ENCODE results near the gene FGD3.
"Not testable (repeated sequence)": the region's sequence is repeated elsewhere in the genome, so short reads cannot be mapped to it uniquely, and the experiment has no call there.

FGD3 gene, protein sequence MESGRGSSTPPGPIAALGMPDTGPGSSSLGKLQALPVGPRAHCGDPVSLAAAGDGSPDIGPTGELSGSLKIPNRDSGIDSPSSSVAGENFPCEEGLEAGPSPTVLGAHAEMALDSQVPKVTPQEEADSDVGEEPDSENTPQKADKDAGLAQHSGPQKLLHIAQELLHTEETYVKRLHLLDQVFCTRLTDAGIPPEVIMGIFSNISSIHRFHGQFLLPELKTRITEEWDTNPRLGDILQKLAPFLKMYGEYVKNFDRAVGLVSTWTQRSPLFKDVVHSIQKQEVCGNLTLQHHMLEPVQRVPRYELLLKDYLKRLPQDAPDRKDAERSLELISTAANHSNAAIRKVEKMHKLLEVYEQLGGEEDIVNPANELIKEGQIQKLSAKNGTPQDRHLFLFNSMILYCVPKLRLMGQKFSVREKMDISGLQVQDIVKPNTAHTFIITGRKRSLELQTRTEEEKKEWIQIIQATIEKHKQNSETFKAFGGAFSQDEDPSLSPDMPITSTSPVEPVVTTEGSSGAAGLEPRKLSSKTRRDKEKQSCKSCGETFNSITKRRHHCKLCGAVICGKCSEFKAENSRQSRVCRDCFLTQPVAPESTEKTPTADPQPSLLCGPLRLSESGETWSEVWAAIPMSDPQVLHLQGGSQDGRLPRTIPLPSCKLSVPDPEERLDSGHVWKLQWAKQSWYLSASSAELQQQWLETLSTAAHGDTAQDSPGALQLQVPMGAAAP
- 222 to 289 reads per million in 2 donors for total RNA-seq

DNA sequence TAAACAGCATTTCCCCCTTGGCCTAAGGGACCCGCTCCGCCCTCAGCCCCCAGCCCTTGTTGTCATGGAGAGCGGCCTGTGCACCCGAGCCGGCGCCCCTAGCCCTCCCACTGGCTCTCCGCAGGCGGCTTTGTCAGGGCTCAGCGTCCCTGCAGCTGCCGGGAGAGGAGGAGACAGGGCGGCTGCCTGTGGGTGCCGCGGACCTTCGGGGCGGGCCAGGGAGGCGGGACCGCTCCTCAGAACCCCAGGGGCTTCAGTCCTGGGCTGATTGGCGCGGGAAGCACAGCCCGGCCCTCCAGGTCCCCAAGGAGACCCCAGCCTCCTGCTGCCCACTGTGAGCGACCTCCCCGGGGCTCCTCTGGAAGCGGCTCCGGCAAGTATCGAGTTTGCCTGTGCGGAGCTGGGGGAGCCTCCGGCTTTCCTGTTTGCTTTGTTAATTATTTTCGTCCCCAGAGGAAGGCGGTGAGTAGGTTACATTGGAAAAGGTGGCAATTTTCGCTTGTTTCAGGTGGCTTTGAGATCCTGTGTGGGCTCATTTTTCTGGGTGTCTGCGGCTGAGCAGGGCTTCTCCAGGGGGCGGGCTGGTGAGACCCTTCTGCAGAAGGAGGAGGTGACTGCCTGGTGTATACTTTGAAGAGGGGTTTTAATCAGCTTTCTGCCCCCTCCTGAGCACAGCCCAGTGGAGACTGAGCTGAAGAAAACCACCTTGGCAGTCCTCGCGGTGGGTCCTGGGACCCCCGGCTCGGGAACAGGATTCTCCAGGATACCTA lies at the start of gene FGD3:
Gene FGD3, plus strand, starts transcription at position 256 of the 770 bp plus-strand sequence. CDS start 28,734 bp downstream, outside the sequence.
- peak in 3 of 5 experiments; percentile 33 to 45 (median 39) for DNase-seq

DNA sequence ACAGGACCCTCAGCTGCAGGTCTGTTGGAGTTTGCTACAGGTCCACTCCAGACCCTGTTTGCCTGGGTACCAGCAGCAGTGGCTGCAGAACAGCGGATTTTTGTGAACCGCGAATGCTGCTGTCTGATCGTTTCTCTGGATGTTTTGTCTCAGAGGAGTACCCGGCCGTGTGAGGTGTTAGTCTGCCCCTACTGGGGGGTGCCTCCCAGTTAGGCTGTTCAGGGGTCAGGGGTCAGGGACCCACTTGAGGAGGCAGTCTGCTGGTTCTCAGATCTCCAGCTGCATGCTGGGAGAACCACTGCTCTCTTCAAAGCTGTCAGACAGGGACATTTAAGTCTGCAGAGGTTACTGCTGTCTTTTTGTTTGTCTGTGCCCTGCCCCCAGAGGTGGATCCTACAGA lies 42.2 kb upstream of the FGD3 start:
- DNase-seq = not testable (repeated sequence)

DNA sequence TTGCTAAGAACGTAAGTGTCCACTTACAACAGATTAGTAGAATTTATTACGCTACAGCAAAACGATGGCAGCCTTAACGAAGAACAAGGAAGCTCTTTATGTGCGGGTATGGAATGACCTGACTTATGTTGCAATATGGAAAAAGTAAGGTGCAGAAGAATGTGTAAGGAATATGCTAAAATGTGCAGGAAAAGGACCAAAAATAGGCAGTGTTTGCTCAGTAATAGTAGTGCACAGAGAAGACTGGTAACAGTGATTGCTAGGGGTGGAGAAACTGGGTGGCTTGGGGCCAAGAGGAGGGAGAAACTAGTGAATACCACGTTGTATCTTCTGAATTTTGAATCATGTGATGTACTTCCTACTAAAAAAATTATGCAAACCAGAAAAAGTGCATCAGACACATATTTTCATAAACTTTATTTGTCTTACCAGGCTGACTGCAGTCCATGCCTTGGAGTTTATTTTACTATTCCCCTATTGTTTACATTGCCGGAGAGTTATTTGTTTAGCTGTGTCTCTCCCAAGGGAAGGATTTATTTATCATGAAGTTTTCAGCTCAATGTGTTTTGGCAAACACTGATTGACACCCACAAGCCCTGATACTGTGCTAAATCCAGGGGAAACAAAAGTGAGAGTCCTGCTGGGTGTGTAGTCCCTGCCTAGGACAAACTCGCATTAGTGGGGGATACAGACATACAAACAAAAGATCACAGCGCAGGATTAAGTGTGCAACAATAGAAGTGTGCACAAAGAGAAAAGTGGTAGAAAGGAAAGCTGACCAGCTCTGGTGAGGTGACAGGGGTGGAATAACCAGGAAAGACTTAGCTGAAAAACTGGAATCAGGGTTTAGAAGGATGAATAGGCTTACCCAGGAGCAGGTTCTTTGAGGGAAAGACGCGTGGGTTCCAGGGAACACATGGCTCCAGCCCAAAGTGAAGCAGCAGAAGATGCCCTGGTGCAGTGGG lies 35.5 kb upstream of the FGD3 start:
- DNase-seq = no peak

DNA sequence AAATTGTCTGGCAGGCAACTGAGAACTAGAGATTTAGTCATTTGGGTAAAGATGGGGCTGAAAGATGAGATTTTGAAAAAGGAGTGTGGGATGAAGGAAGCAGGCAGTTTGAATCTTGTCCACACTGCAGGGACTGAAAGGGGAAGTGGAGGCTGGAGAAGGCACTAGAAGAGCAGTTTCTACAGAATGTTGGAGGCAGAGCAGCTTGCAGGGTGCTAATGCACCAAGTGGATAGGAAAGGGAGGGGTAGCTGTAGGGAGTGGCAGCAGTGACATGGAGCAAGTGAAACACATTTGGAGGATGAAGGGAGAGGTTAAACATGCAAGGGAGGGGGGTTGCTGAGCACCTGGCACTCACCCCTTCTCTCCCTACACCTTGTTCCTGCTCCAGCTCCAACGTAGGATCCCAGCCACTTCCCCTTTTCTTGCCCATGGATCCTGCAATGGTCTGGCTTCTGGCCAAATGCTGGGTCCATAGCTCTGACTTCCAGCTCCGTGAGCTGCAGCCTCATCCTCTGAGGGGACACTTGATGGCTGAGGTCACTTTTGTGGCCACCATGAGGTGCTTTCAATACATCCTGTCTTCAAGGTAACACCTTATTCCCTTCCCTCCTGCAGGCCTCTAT lies 30.0 kb upstream of the FGD3 start:
- DNase-seq = no peak

DNA sequence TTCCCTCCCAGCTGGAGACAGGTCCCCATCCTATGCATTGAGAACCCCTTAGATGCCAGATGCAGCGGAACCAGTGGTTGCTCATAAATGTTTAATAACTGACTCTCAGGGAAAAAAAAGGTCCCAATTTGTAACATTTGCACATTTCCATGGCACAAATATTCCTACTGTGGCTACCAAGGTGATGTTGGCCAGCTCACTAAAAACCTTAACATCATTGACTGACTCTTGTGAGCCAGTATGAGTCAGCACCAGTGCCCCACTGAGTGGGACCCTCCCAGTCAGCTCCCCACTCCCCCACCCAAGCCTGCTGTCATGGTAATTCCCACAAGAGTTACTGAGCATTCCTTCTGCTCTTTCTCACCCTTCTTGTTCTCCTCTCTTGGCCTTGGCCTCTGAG lies 26.9 kb upstream of the FGD3 start:
- no peak for DNase-seq

DNA sequence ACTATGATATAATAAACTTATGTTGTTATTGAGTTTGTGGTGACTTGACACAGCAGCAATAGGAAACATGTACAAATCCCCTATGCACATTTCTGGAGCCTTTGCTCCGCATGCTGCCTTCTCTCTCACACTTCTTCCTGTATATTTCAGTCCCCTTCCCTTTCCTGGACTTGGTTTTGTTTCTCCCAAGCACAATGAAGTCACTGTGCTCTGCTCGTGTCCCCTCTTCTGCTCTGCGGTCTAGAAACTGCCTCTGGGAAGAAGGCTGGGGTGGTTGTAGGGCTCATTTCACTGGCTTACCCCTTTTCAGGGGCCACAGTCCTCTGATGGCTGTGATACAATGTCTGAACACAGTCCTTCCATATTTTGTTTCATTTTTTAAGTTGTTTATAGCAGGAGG lies 15.7 kb upstream of the FGD3 start:
- DNase-seq = no peak

DNA sequence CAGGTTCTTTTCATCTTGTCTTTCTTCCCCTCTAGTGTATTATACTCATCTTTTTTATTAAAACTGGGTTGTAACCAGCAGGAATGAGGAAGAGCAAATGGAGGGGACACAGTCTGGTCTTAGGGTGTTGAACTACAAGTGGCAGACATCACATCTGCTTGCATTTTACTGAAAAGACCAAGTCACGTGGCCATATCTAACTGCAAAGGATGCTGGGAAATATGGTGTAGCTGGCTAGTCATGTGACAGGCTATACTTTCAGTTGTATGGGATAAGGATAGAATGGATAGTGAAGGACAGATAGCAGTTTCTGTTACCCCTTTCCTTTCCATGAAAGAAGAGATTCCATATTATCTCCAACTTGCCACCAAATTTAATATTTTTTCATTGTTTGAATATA lies 13.0 kb upstream of the FGD3 start:
- no peak for DNase-seq

DNA sequence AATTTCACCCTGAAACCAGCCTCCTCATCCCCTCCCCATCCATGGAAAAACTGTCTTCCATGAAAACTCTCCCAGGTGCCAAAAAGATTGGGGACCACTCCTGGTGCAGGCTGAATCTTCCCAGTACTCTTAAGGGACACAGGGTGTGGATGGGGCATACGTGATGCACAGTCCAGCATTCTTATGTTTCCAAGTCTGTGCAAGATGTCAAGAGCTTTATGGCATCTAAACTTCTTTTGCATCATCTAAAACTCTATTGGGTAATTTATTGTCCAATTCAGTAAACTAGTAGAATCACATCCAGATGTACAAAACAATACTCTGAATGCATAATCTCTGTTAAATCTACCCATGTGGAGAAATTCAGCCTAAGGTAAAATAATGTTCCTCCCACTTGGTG lies 9.3 kb upstream of the FGD3 start:
- no peak for DNase-seq

DNA sequence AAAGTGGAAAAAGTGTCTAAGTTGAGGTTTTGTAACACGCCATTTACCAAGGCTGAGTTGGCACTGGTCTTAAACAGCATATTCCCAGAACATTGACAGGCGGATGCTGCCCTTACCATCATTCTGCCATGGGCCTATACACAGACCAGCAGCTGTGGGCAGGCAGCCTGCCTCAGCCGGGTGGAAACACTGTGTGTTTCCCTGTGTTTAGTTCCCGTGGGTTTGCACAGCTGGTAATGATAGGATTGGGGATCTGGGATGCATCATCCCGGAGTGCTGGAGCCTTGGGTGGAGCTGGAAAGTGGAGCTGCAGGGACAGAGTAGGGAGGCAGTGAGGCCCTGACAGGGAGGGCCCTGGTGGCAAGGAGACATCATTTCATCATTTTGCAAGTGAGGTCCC lies 5.5 kb upstream of the FGD3 start:
- DNase-seq = no peak

DNA sequence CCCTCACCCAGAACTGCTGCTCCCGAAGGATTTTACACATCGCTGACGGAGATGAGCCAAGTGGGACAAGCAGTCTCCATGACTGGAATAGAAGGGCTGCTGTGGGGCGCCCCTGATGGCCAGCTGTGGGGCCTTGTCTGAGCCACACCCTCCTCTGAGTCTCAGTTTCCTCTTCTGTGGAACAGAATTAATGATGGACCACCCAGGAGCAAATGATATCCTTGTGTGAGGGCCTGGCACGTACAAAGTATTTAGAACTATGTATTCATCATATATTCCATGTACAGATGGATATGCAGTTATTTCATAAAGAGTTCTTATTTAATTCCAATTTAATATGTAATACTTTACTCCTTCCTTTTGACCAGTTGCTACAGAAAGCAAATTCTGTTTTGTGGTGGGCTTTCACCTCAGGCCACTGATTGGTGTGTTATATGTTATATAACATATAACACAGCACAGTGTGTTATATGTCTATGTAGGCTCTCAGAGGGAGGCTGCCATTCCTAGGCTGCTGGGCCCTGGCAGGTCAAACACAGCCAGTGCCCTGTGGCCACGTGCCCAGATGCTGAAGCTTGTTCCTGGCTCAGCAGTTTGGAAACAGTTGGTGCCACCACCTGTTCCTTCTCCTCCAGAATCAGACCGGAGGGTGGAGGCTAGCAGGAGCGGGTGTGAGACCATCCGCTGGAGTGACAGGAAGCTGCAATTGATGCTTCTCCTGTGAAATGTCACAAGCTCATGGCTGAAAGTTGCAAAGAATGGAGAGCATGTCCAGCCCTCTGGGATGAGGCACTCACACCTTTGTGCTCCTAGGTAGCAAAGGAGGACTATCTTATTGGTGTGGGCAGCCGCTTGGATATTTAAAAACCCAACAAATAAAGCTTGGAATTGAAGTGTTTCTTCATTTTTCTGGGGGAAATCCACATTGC lies 4.4 kb upstream of the FGD3 start:
- DNase-seq = no peak

DNA sequence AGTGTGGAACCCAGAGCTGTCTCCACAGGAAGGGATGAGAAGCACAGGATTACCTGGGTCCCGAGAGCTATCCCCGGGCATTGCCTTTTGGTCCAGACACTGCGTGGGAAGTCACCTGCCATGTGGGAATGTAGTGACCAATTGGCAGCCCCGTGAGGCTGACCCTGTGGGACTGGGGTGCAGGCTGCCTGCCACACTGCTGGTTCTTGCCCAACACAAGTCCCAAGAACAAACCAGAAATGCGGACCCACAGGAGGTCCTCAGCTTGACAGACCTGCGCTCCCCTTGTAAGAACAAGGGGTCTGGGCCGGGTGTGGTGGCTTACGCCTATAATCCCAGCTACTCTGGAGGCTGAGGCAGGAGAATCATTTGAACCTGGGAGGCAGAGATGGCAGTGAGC lies 2.4 kb upstream of the FGD3 start:
- DNase-seq = no peak

DNA sequence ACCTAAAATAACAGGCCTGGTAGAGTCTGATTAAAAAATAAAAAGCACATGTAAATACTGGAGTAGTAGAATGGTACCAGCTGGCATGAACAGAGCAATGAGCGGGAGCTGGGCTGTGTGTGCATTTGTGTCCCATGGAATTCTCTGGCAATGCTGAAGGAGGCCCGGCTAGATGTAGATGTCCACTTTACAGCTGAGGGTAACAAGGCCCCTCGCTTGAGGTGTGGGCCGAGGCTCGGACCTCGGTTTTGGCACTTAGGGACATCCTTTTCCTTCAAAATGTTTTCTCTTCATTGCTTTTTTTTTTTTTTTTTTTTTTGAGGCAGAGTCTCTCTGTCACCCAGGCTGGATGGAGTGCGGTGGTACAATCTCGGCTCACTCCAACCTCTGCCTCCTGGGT lies 1.5 kb upstream of the FGD3 start:
- no peak for DNase-seq

DNA sequence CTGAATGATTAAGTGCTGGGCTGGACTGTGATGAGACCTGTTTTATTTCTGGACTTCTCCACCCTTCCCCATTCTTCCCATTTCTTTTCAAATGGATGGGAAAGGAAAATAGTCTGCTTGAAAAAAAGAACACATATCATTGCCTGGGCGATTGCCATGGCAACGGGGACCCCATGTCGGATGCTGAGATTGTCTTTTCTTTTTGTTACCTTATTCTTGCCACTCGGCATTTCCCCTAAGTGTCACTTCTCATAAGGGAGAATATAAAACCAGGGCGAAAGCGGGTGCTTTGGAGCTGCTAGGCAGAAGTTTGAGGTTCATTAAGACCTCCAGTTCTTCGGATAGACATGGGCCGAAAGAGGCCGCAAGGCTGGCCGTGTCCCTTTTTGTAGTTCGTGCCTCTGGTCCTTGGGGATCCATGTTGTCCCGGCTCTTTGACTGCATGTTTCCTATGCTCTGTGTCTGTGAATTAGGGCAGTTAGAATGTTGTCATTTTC lies 763 bp downstream of the FGD3 start:
- DNase-seq = no peak

DNA sequence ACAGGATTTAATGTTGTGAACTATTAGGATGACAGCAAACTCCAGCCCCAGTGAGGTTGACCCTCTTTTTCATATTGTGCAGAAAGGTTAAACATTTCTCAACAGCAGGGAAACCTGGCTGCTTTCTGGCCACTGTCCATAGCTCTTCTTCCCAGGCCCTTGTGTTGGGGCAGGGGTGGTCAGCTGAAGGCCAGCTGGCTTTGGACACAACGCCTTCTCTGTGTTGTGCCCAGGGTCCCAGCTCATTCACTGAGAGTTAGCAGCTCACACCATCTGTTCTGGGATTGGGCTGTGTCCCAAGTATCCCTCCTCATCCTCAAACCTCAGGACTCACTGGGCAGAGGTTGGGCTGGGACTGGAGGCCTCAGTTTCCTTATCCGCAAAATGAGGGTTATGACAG lies 1.3 kb downstream of the FGD3 start:
- DNase-seq = no peak

DNA sequence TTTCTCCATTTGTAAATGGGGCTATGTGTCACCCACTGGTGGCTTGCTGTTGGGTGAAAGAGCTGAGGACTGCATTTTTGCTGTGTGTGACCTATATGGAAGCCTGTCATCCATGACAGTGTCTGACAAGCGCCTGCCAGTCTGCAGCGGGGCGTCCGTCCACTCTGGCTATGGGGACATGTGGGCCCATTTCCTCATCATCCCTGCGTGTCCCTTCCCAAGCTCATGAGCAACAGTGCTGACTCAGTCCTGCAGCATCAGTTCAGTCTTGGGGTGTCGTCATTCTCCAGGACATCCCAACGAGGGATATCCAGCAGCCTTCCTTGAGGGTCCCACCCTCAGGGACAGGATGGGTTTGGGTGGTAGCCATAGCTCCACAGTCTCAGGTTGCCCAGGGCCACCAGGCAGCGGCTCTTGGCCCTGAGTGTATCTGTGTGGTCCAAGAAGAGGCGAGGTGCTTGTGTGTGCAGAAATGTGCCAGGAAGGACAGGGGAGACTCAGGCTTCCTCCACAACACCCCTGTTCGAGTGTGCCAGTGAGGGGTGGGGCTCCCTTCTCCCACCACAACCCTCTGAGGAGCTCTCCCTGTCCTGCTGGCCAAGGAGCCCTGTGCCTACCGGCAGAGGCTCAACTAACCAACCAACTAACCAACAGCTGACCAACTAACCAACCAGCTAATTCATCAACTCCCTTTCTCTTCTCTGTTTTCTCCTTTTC lies 2.1 kb downstream of the FGD3 start:
- DNase-seq = no peak

DNA sequence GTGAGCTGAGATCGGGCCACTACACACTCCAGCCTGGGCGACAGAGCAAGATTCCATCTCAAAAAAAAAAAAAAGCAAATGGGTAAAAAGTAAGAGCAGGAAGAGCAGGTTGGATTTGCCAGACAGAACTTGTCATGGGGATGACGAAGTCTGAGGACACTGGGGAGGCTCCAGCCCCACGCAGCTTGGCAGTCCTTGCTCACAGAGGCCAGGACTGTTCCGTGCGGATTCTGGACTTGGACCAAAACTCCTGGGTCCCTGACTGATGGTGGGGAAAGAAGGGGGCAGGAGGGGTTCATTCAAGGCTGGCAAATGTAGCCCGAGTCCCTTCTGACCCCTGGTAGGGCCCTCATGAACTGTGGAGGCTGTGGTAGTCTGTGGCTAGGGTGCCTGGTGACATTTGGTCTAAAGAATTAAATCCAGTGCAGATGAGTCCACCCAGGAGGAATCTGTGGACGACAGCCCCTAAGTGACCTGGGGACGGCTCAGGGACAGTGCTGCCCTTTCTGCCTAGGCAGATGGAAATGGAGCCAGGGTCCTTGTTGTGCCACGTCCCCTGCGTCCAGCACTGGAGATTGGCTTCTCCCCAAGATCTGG lies 3.1 kb downstream of the FGD3 start:
- no peak for DNase-seq

DNA sequence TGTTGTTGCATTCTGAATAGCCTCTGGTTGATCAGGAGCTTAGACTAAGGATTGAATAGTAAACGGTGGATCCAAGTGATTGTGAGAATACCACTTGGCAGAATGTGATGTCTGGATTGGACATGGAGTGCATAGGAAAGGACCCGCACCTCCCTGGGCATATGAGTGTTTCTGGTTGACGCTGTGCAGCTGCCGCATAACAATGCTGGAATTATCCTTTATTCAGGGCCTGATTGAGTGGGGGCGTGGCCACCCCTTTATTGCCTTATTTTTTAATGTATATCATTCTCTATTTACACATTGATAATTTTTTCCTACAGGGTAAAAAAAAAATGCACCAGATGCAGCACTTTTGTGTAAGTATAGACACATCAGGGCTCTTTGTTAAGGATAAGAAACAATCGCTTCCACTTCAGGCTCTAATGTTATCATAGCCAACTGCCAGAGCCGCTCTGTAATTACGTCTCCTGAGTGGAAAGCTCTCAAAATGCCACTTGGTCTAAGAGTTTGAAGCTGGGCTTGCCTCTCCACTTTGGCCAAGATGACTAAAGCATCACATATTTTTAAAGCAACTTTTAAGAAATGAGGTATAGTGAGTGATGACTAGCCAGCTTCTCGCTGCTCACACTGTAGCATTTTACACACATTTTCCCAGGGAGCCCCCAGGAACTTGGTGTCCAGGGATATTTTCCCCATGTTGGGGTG lies 5.7 kb downstream of the FGD3 start:
- DNase-seq = no peak

DNA sequence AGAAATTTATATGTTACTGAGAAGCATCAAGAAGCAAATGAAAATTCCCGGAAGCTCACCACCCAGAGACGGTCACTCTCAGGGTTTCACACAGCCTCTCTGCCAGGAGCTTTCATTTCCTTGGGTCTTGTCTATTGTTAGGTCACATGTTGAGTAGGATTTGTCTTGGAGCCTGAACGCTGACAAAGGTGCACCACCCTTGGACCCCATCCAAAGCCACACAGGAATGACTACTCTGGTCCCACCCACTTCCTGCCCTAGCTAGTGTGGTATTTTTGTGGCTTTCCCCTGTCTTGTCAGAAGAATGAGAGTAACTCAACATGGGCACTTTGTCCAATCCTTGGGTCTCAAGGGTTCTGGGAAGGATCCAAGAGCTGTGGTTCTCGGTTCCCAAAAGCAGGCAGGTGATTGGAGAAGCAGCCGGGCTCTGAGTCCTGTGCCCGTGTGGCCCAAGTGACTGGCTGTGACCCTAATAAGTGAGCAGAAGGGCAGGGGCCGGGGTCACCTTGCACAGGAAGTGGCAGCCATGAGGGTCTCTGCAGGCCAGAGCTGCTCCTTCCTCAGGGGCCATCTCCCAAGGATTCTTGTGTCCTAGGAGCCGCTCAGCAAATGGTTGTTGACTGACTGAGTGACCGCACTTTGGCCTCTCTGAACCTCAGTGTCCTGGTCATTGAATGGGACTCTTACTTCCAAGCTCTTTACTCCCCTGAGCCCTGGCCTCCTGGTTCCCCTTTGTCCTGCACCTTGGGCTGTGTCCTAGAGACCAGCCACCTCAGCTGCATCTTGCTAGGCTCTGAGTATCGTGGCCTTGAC lies 6.9 kb downstream of the FGD3 start:
- DNase-seq = peak in 4 of 5 experiments; percentile 60 to 95 (median 84)

Measured in T-helper 2 cell (primary cell).